ENCODE data around the gene SOCS2.
A peak's percentile ranks its signal among the peaks of the same experiment; 100 is the strongest.
"Not testable (repeated sequence)": the region's sequence is repeated elsewhere in the genome, so short reads cannot be mapped to it uniquely, and the experiment has no call there.

SOCS2 gene

GRCh38 chr12:93593843-93594242 lies 21.4 kb downstream of the SOCS2 start:
- DNase-seq (ENCODE audit: low read depth): no peak

- DNase-seq (ENCODE audit: low read depth): no peak
These were observed 22.4 kb downstream of the SOCS2 start for GRCh38 chr12:93594766-93595311.

DNA sequence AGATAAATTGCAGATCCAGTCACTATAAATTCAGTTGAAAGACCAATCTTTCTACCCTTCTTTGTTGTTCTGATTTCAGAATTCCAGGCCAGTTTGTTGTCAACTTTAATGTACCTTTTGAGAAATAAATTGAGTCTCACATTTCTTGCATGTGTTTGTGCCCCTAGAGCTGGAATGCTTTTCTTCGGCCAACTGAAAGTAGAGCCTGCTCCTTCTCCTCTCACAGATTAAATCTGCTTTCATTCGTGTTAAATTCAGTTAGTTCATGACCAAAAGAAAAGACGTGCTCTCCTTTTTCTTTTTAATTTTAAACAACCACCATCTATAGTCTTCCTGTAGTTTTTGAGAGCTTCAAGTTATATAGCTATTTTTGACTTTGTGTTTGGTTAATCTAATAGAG lies 22.9 kb downstream of the SOCS2 start:
- peak; percentile 58 for DNase-seq (ENCODE audit: low read depth)

GRCh38 chr12:93597608-93598007 lies 25.1 kb downstream of the SOCS2 start:
- no peak for DNase-seq (ENCODE audit: low read depth)

DNA sequence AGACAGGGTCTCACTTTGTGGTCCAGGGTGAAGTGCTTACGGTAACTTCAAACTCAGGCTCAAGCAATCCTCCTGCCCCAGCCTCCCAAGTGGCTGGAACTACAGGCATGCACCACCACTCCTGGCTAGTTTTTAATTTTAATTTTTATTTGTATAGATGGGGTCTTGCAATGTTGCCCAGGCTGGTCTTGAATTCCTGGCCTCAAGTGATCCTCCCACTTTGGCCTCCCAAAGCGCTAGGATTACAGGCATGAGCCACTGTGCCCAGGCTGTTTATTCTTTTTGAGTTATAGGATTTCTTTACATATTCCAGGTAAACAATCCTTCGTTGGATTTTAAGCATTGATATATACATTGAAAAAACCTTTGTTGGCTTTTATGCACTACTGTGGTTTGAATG lies 26.7 kb downstream of the SOCS2 start:
- DNase-seq (ENCODE audit: low read depth): no peak

- DNase-seq (ENCODE audit: low read depth): no peak
These were observed 29.1 kb downstream of the SOCS2 start for GRCh38 chr12:93601591-93601990.

GRCh38 chr12:93602897-93603668 lies 30.6 kb downstream of the SOCS2 start:
- no peak for DNase-seq (ENCODE audit: low read depth)

DNA sequence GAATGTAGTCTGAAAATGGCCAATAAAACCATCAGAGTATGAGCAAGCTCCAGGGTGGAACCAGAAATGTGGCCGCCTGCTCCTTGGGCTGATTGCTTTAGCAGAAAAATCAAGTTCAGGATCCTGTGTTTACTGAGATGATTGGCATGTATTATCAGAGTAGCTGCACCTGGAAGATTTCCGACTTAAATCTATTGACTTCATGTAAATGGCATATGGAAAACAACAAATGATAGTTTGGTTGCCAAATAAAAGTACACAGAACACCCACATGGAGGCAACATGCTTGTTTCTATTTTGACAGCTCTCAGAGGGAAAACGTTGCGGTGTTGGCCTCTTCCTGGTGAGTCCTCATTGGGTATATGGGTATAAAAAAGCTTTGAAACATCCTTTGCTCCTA lies 31.3 kb downstream of the SOCS2 start:
- no peak for DNase-seq (ENCODE audit: low read depth)

DNA sequence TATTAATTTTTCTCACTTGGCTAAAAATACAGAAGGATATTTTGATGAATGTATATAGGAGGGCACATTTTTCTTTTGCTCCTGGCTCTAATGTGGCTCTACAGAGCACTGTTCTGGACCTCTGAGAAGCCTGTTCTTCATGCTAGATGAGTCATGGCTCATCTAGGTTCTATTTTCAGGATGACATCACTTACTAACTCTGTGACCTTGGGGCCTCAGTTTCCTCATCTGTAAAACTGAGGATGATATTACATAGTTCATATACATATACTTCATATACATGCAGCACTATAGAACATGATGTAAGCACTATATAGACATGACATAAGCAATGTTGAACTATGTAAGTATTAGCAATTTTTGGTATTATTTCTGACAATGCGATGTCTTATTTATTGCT lies 35.8 kb downstream of the SOCS2 start:
- no peak for DNase-seq (ENCODE audit: low read depth)

GRCh38 chr12:93609281-93610192 lies 37.1 kb downstream of the SOCS2 start:
- DNase-seq (ENCODE audit: low read depth): peak; percentile 13

DNA sequence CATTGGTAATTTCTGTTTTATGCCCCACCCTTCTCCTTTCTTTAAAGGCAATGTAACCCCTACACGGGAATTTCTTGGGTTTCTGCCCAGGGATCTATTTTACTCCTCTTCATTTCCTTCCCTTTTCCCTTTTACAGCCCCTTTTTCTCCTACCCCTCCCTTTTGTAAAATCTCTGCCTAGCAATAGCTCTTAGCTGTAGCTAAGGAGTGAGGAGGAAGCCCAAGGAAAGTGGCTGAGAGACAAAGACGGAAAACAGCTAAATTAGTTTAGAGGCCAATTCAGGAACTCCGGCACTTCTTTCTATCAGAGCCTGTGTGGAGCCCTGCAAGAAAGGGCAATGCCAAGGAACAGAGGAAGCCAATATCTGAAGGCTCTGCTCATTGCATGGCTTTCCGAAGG lies 40.3 kb downstream of the SOCS2 start:
- DNase-seq (ENCODE audit: low read depth): no peak

GRCh38 chr12:93614917-93615596 lies 42.6 kb downstream of the SOCS2 start:
- no peak for DNase-seq (ENCODE audit: low read depth)

DNA sequence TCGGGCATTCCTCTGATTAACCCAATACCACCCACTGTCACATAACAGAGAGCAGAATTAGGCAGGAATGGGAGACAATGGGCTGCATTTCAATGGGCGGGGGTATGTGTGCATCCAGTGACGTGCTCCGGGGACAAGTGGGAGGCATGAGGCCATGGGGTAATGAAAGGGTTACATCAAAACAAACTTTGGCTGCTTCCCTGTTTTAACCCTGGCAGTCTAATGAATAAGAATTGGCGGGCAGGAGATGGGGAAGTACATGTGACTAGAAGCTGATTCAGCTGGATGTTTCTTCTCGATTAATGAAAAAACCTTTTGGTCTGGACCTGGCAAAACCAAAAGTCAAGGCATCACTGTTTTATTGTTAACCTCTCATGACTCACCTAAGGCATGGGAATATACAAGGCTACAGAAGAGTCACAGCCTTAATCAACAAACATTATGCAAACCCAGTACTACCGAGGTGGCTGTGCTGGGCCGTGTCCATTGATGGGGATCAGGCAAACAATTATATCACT lies 44.2 kb downstream of the SOCS2 start:
- DNase-seq (ENCODE audit: low read depth): no peak

- no peak for DNase-seq (ENCODE audit: low read depth)
These were observed 46.5 kb downstream of the SOCS2 start for GRCh38 chr12:93618891-93619410.

- DNase-seq (ENCODE audit: low read depth): no peak
These were observed 49.5 kb downstream of the SOCS2 start for GRCh38 chr12:93621986-93622385.

DNA sequence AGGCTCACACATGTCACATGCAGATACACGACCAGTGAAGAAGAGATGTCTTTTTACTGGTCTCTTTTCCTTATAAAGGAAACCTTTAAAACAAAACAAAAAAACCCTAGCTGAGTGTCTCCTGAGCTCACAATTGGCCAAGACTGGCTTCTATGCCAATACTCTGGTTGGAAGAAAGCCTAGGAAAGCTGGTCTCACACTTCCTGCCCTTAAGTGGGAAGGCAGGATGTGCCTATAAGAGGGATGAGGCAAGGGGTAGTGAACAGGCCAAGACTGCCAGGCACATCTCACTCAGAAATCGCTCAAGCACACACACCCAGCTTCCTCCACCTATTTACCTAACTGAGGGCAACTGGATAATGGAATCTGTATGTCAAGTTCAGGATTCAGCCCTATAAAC lies 50.0 kb downstream of the SOCS2 start:
- DNase-seq (ENCODE audit: low read depth): peak; percentile 92

- DNase-seq (ENCODE audit: low read depth): peak; percentile 95
These were observed 52.3 kb downstream of the SOCS2 start for GRCh38 chr12:93624595-93625294.

GRCh38 chr12:93625295-93625645 lies 52.8 kb downstream of the SOCS2 start:
- not testable (repeated sequence) for DNase-seq (ENCODE audit: low read depth)

DNA sequence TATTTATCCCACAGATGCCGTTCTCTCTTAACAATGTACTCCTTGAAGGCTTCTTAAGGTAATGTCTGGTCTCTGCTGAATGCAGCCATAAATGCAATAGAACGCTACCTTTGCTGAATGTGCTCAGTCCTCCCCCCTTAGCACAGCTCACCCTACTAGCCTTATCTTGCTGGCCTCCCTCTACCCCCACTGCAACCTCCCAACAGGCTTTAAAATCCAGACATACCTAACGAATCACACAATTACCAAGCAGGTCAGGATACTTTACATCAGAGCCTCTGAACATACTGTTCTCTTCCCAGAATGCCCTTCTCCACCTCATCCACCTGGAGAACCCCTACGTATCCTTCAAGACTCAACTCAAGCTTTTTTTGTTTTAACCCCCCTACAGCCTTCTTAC lies 53.7 kb downstream of the SOCS2 start:
- DNase-seq (ENCODE audit: low read depth): no peak
